HepG2 (cell line): ENCODE measurements around the gene SDC1. TPM values are rescaled to one million over a fixed set of nuclear protein-coding genes. Genes with fewer than 3 reads are reported as not detected.
A peak's percentile ranks its signal among the peaks of the same experiment; 100 is the strongest.

Experiments used
- ATRX ChIP-seq: sonication (generic); formaldehyde crosslinking; IDR thresholded peaks from 2 replicates; pipeline ENCODE4 v1.4.0; 2020; ENCODE audit warnings: missing genetic modification reagents, borderline replicate concordance
- GABPB1 ChIP-seq: IDR thresholded peaks from 2 replicates; pipeline ENCODE4 v1.6.1; 2016; ENCODE audit warnings: mild to moderate bottlenecking, missing genetic modification reagents, moderate library complexity, missing compliant biosample characterization
- MEIS1 ChIP-seq: sonication (generic); formaldehyde crosslinking; IDR thresholded peaks from 2 replicates; pipeline ENCODE4 v1.9.0; 2021; ENCODE audit warnings: mild to moderate bottlenecking, missing genetic modification reagents, moderate library complexity, borderline replicate concordance
- NCOA5 ChIP-seq: sonication (generic); formaldehyde crosslinking; IDR thresholded peaks from 2 replicates; pipeline ENCODE4 v1.4.0; 2020; ENCODE audit warnings: missing genetic modification reagents
- NONO ChIP-seq, 2 experiments: fragments of 450-650 bp in 1 of 2; sonication (generic) in 1 of 2; formaldehyde crosslinking in 1 of 2; IDR thresholded peaks in 1 of 2; conservative IDR thresholded peaks in 1 of 2; 2 replicates each; pipeline versions ENCODE4 v1.6.1 to v1.8.0; 2017 to 2022; ENCODE audit warnings: mild to moderate bottlenecking in 1 of 2, missing genetic modification reagents in 1 of 2, moderate library complexity in 1 of 2
- XRCC5 ChIP-seq: fragments of 200-400 bp; formaldehyde crosslinking; optimal IDR thresholded peaks from 2 replicates; pipeline ENCODE3; 2017; ENCODE audit warnings: mild to moderate bottlenecking, low read length
- ZNF230 ChIP-seq: sonication (generic); formaldehyde crosslinking; IDR thresholded peaks from 2 replicates; pipeline ENCODE4 v1.4.0; 2020; ENCODE audit warnings: mild to moderate bottlenecking, missing genetic modification reagents
- ZNF598 ChIP-seq: sonication (generic); formaldehyde crosslinking; IDR thresholded peaks from 2 replicates; pipeline ENCODE4 v1.5.1; 2020; ENCODE audit warnings: mild to moderate bottlenecking, missing genetic modification reagents, borderline replicate concordance
- ZNF850 ChIP-seq: sonication (generic); formaldehyde crosslinking; conservative IDR thresholded peaks from 2 replicates; pipeline ENCODE4 v1.9.0; 2021; ENCODE audit warnings: mild to moderate bottlenecking, missing genetic modification reagents
- polyA plus RNA-seq, 8 experiments: library from polyadenylated mRNA; depleted of rRNA in 3 of 8; stranded (reverse) in 7 of 8; unstranded in 1 of 8; fragments of >200 nt; fragmentation: Illumina TruSeq in 4 of 8; extraction: Trizol in 4 of 8; gene quantifications; 2 replicates each; pipeline versions ENCODE4 v1.2.1 to v1.2.3, GENCODE V29; 2011 to 2016; ENCODE audit warnings: low read depth in 4 of 8, missing spikeins in 1 of 8, mixed read lengths in 1 of 8; ENCODE audit not compliant: insufficient read depth in 1 of 8
- total RNA-seq, 5 experiments: library from RNA; depleted of rRNA; stranded (reverse); fragments of >200 nt; fragmentation: Illumina TruSeq; extraction: Trizol; gene quantifications; 2 replicates each; pipeline ENCODE4 v1.2.3, GENCODE V29; 2016; ENCODE audit warnings: low read depth in 1 of 5
- TF ChIP-seq, protein P1 (sequence below): sonication (generic); formaldehyde crosslinking; IDR thresholded peaks from 2 replicates; pipeline ENCODE4 v1.4.0; 2020; ENCODE audit warnings: missing genetic modification reagents, mild to moderate bottlenecking, borderline replicate concordance
- TF ChIP-seq, protein P2 (sequence below): sonication (generic); formaldehyde crosslinking; IDR thresholded peaks from 2 replicates; pipeline ENCODE4 v1.8.0; 2022; ENCODE audit warnings: low read depth, missing genetic modification reagents
- TF ChIP-seq, protein P3 (sequence below): sonication (generic); formaldehyde crosslinking; conservative IDR thresholded peaks from 2 replicates; pipeline ENCODE4 v1.8.1; 2023; ENCODE audit warnings: missing genetic modification reagents

Gene SDC1
- total and polyA plus RNA-seq, 2 of the 13 experiments (the other 11 are each of a cell fraction or from before 2014, with no cell fraction given): 108 to 119 TPM

DNA sequence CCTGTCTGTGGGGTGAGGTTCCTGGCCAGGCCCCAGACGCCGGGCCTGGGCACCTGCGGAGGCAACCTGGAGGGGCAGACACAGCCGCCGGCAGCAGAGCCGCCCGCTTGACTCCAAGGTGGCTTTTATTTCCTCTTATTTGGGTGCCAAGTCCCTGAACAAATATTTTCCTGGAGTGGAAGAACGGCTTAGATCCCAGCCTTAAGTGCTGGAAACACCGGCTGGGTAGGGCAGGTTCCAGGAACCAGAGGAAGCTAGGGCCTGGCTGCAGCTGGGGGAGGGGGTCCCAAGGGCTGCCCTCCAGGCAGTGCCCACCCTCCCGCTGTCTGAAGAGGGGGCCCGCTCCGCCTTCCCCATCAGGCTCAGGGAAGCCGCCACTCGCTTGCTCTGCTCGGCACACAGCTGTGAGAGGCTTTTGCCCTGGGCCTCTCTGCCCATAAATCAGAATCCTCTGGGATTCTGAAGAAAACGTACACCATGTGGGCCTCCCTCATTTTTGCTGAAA lies 28.2 kb downstream of the SDC1 start (continued):
- TF ChIP-seq, protein P1, sequence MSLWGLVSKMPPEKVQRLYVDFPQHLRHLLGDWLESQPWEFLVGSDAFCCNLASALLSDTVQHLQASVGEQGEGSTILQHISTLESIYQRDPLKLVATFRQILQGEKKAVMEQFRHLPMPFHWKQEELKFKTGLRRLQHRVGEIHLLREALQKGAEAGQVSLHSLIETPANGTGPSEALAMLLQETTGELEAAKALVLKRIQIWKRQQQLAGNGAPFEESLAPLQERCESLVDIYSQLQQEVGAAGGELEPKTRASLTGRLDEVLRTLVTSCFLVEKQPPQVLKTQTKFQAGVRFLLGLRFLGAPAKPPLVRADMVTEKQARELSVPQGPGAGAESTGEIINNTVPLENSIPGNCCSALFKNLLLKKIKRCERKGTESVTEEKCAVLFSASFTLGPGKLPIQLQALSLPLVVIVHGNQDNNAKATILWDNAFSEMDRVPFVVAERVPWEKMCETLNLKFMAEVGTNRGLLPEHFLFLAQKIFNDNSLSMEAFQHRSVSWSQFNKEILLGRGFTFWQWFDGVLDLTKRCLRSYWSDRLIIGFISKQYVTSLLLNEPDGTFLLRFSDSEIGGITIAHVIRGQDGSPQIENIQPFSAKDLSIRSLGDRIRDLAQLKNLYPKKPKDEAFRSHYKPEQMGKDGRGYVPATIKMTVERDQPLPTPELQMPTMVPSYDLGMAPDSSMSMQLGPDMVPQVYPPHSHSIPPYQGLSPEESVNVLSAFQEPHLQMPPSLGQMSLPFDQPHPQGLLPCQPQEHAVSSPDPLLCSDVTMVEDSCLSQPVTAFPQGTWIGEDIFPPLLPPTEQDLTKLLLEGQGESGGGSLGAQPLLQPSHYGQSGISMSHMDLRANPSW (CRISPR knock-in tag): no peak
- no peak for TF ChIP-seq GABPB1 (CRISPR knock-in tag)
- TF ChIP-seq XRCC5: no peak
- TF ChIP-seq ZNF230: no peak; the same call in 1 of the 2 replicates
- peak; percentile 47; the same call in 1 of the 2 replicates for TF ChIP-seq ZNF598 (CRISPR knock-in tag)
- TF ChIP-seq NONO (IDR thresholded peaks at IDR 0.05): no peak
- no peak for TF ChIP-seq NONO (CRISPR knock-in tag; conservative IDR thresholded peaks at IDR 0.05)
- 0 out of 2 replicates have a peak, but pooled peaks have one; percentile 24 for TF ChIP-seq MEIS1 (CRISPR knock-in tag)
- no peak for TF ChIP-seq NCOA5
- TF ChIP-seq, protein P2, sequence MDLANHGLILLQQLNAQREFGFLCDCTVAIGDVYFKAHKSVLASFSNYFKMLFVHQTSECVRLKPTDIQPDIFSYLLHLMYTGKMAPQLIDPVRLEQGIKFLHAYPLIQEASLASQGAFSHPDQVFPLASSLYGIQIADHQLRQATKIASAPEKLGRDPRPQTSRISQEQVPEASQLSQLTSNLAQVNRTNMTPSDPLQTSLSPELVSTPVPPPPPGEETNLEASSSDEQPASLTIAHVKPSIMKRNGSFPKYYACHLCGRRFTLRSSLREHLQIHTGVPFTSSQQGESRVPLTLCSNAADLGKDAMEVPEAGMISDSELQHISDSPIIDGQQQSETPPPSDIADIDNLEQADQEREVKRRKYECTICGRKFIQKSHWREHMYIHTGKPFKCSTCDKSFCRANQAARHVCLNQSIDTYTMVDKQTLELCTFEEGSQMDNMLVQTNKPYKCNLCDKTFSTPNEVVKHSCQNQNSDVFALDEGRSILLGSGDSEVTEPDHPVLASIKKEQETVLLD (CRISPR knock-in tag): no peak
- no peak for TF ChIP-seq ATRX (CRISPR knock-in tag)
- no peak for TF ChIP-seq ZNF850
- TF ChIP-seq, protein P3, sequence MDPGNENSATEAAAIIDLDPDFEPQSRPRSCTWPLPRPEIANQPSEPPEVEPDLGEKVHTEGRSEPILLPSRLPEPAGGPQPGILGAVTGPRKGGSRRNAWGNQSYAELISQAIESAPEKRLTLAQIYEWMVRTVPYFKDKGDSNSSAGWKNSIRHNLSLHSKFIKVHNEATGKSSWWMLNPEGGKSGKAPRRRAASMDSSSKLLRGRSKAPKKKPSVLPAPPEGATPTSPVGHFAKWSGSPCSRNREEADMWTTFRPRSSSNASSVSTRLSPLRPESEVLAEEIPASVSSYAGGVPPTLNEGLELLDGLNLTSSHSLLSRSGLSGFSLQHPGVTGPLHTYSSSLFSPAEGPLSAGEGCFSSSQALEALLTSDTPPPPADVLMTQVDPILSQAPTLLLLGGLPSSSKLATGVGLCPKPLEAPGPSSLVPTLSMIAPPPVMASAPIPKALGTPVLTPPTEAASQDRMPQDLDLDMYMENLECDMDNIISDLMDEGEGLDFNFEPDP (CRISPR knock-in tag): 0 out of 2 replicates have a peak, but pooled peaks have one; percentile 43
- TF ChIP-seq, all 625 proteins: peak for 14
